ENCODE measurements around the gene SKIL.

Gene SKIL

DNA sequence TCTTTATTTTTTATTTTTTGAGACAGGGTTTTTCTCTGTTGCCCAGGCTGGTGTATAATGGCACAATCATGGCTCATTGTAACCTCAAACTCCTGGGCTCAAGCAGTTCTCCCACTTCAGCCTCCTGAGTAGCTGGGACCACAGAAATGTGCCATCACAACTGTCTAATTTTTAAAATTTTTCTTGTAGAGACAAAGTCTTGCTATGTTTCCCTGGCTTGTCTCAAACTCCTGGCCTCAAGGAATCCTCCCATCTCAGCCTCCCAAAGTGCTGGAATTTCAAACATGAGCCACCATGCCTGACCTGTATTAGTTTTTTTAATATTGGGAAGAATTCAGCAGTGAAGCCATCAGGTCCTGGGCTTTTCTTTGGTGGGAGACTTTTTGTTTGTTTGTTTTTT is 47.6 kb downstream of the SKIL start:
- DNase-seq (ENCODE audit: low read depth), result no peak

DNA sequence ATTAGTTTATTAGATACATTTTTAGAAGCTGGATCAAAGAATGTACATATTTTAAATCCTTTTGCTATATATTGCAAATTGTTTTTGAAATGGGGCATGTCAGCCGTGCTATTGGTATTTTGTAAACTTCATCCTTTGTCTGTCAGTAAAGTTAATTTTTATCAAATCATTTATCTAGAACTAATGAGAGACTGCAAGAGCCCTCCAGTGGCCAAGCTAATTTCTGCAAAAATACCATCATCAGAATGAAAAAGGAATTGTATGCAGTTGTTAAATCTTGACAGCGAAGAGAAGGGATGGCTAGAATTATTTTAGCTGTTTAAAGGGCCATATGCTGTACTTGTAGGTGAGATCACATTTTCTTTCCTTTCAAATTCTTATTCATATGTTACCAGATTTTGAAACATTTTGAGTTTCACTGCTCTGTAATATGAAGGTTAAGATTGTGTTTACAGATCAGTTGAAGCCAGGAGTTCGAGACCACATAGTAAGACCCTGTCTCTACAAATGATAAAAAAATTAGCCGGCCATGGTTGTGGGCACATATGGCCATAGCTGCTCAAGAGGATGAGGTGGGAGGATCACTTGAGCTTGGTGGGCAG is 53.0 kb downstream of the SKIL start:
- DNase-seq (ENCODE audit: low read depth), result no peak

DNA sequence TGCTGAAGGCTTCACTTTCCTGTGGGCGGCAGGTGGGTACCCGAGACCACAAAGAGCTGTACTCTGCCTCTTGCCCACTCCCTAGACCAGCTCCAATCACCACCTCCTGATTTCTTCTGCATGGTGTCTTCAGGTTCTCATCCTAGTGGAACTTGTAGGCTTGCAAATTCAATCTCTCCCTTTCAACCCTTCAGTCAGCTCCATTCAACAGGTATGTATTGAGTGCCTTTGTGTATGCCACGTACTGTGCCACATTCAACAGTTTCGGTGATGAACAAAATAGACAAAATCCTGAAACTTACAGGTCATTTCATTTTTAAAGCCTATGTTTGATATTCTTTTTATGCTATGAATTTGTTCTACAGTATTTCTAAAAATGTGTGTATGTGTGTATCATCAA is 55.8 kb downstream of the SKIL start:
- DNase-seq (ENCODE audit: low read depth), result no peak

DNA sequence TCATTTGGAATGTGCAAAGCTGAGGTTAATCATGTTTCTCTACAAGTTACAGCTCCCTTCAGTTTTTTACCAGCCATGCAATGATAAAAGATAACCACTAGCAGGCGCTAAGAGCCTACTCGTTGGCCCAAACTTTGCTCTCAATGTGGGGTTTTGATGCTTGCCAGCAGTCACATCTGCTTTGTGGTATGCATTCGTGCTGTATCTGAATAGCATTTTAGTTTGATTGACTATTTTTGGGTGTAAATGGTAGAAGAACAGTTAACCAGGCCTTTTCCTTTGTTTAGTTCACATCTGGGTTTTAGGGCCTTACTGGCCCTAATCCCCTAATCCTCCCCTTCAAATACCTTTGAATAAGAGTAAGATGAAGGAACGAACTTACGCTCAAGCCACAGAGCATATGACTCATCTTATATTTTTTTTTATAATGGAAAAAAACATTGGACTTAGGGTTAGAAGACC is 56.7 kb downstream of the SKIL start:
- DNase-seq (ENCODE audit: low read depth), result peak; percentile 19

DNA sequence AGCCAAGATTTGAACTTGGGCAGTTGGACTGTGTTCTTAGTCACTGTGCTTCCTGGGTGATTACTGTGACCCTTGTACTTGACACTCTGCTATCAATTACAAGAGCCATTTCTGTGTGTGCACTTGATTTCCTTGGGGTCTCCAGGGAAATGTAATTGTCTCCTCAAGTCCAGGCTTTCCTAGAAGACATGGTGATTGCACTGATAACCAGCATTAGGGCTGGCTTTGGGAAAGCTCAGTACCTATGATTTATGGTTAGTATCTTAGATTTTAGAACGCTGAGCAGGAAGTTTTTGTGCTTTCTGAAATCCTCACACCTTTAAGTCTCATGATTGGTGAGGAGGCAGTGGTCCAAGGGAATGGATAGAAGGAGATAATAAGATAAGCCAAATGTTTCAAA is 59.6 kb downstream of the SKIL start:
- no peak for DNase-seq (ENCODE audit: low read depth)

DNA sequence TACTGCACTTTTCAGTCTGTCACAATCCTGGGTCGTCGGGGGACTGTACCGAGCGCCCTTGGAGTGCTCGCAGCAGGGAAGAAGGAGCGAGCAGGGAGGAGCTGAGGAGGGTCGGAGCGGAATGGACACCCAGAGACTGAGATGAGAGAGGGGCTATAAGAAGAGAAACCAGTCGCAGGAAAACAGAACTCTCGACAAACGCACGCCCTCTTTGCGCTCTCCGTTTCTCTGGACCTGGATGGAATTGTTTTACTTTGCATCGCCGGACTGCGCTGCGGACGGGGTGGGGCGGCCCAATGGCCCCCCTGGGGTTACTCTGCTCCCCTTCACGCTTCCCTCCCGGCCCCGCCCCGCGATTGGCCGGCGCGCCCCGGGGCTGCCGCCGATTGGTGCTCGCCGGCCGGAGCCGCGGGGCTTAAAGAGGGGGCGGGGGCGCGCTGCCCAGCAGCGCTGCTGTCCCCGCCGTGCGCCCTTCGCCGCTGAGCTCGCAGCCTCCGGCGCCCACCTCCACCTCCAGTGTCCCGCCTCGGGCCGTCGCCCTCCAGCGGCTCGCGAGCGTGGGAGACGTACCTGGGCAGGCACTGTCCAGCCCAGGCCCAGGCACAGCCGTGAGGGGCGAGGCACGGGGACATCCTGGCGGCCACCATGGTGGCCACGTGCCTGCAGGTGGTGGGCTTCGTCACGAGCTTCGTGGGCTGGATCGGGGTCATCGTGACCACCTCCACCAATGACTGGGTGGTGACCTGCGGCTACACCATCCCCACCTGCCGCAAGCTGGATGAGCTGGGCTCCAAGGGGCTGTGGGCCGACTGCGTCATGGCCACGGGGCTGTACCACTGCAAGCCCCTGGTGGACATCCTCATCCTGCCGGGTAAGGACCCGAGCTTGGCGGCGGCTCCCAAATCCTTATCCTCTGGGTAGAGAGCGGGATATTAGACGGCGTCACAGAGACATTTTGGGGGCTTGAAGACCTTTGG is 61.2 kb downstream of the SKIL start, which contains the start of gene CLDN11:
Gene CLDN11 (plus strand): TSS at position 447 of the 977 bp plus-strand sequence. CDS start 199 bp downstream, at position 646.
- DNase-seq (ENCODE audit: low read depth), result no peak

DNA sequence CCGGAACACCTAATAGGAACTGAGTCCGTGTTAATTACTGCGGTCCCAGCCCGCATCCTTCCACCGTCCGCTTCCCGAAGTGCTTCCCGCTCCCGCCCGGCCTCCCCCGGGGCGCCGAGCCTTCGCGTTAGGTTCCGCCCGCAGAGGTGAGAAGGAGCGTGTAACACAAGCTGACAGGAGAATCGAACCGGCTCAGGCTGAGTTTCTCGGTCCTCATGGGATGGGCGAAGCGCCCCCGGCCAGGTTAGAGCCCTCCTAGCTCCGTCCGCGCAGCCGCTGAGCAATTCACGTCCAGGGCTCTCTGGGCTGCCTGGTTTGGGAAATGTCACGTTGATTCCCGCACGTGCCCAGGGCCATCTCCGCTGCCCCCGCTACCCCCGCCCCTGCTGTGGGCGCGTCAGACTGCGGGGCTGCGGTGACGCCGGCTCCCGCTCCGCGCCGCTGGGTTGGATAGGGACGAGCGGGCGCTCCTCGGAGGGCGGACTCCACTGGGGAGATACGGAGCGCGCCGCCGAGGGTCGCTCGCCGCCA is 62.1 kb downstream of the SKIL start:
- DNase-seq (ENCODE audit: low read depth), result no peak

DNA sequence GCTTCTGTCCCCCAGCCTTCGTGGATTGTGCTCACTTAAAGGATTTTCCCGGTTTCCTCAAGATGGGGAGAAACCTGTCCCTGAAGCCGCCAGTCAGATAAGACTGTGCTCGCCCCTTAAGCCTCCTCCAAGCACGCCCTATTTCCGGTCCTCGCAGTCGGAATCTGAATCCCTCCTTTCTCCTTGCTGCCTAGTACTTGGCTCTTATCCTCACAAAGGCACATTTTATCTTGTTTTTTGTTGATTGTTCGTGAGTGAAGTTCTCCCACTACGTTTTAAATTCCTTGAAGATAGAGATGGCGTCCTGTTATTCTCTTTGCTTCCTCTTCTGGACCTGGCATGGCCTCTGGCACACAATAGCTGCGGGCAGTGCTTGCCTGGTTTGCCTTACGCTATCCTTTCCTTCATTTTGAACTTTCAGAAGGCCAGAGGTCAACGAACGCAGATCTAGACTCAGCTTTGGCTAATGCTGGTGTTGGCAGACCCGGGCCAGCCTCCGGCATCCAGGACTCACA is 62.8 kb downstream of the SKIL start:
- DNase-seq (ENCODE audit: low read depth), result no peak

DNA sequence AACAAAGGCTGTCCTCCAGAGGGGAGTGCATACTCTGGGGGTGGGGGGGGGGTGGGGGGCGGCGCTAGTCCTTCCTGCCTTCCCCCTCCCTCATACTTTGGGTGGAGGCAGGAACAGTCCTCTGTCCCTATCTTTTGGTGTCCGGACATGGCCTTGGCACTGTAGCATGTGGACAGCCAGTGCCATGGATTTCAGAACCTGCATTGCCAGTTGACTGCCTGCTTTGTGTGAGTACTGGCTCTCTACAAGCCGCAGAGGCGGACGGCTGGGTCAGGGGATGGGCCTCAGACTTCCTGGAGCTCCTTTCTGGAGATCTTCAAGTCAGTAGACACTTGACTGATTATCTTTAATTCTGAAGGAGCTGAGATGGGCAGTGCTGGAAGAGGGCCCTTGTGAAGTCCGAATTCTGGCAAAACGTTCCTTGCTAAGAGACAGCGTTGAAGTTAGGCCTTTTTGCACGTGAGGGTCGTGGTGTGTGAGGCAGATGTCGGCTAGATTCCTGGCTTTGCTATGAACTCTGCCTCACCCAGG is 63.7 kb downstream of the SKIL start:
- DNase-seq (ENCODE audit: low read depth), result no peak

DNA sequence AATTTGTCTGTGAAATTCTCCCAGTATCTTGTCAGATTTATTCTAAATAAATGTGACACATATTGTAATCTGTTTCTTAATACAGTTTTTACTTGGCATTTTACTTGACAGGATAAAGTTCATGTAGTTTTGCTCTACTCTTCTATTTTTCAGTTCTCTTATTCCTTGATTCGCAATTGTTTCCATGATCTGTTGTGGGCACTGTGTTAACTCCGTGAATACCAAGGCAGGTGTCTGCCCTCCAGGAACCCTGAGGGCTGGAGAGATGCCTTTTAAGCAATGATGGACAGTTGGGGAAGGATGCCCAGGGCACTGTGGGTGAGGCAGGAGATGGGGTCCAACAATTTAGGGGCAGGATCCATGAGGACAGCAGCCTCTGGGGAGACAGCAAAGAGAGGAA is 64.2 kb downstream of the SKIL start:
- no peak for DNase-seq (ENCODE audit: low read depth)

DNA sequence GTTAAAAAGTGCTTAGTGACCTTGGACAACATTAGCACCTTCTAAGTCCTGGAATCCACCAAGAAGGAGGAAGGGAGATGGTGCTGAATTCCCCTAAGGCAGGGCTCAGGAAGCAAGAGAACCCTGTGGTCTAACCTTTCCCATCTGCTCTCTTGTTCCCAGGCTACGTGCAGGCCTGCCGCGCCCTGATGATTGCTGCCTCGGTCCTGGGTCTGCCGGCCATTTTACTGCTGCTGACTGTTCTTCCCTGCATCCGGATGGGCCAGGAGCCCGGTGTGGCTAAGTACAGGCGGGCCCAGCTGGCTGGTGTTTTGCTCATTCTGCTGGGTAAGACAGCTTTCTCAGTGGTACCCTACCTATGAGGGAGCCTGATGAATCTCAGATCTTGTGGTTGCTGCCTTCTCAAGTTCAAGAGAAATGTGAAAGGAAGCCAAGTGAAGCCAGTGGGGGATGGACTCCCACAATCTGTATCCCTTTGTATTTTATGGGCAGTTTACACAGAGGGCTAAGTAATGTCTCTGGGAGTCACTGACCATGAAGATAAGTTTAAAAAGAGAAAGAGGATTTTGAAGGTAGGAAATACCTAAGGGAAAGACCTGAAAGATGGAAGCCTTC is 65.6 kb downstream of the SKIL start:
- no peak for DNase-seq (ENCODE audit: low read depth)

DNA sequence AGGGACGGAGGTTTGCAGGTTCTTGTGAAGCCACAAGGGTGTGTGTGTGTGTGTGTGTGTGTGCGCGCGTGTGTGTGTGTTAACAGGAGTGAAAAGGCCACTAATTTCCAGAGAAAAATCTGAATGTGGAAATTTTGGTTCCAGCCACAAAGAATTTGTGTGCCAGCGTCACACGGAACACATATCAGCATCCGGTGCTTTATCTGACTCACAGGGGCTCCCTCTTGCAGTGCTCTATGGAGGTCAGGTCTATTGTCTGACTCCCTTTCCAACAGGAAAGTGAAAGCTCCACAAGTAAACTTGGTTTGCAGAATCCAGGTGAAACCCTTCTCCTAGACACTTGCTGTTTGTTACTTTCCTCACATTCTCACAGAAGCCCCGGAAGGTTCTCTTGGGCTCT is 67.4 kb downstream of the SKIL start:
- DNase-seq (ENCODE audit: low read depth), result no peak

DNA sequence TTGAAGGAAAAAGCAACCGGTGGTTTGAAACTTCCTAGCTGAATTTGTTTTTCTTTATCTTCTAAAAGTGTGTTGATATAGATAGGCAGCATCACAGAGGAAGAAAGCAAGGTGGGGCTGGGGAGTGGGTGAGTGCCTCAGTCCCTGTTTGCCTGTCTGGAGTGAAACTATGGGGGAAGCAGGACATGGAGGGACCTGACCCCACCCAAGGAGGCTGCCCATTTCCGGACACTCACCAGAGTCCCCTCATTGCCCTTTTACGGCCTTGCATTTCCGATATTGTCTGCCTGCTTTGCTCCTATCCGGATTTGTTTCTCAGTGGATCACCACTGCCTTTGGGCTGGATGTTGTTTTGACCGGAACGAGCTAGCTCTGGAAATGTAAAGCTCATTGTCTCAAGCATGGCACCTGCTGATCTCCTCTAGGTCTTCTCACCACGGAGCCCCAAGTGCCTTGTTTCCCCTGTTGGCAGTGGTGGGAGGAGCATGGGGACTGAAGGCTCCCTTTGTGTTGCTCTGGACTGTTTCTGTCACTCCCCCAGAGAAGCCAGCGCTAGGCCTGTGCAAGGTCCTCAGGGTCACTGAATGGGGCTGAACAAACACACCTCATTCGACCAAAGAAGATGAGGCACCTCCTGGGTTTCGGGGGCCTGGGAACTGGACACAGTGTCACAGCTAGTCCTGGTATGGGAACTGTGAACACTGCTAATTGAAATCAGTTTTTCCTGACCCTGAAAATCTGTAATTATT is 68.2 kb downstream of the SKIL start:
- DNase-seq (ENCODE audit: low read depth), result no peak

DNA sequence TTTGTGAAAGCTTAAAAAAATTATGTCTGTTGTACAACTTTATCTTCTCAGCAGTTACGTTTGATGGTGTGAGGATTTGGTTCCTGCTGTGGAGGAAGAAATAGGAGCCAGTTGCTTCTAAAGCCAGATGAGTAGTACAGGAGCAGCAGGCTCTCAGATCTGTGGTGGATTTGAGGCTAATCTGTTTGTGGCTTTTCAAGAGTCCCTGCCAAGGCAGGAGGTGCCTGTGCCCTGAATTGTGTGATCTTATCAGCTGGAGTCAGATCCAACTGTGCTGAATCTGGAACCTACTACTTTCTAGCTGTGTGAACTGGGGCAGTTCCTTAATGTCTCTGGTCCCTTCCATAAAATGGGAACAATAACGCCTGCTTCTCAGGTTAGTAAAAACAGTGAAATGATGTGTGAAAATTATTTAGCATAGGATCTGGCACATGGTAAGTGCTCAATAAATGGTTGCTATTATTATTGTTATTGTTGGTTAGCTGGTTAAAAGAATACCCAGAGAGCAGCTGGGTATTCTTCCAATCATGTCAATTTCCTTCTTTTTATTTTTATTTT is 68.8 kb downstream of the SKIL start:
- no peak for DNase-seq (ENCODE audit: low read depth)

DNA sequence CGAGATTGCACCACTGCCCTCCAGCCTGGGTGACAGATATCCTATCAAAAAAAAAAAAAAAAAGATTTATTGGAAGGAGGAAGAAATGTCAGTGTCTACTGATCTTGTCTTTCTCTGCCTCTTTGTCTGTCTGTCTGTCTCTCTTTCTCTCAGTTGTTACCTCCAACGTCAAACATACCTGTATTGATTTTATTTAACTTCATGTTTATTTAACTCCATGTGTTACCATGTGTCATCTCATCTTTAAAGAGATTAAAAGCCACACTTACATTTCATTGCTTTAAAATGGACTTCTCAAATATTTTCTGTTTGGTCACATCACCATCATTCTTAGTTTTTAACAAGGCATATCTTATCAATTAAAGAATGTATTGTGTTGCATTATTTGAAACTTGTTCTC is 70.6 kb downstream of the SKIL start:
- no peak for DNase-seq (ENCODE audit: low read depth)

DNA sequence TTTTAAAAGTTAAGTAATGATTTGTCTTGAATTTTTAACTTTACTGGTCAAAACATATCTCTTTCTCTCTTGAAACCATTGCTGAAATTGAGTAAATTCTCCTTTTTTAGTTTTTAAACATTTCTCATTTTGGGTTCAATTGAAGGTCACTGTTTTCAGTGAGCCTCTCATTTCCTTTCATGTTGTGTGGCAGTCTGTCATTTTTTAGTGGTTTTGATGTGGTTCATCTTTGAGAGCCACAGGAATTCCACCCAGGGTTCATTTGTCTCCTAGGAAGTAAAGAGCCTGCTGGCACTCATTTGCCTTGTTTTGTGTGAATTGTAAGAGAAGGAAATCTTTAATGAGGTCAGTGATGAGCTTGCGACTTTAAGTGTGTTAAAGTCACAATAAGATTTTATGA is 71.5 kb downstream of the SKIL start:
- no peak for DNase-seq (ENCODE audit: low read depth)

DNA sequence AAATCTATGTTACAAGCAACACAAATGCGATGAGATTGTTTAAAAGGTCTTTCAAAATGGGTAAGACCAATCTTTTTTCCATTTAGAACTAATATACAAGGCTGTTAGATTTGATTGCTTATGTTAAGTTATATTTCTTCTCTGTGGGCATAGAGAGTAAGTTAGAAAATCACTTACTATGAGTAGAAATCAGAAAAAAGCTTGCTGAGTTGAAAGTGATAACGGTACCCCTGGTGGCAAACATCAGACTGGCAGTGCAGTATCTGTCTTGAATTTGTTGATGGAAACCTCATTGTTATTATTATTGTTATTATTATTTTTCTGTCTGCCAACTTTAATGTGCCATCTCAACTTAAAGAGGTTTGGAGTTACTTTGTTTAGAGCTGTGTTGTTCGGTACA is 73.5 kb downstream of the SKIL start:
- DNase-seq (ENCODE audit: low read depth), result no peak

DNA sequence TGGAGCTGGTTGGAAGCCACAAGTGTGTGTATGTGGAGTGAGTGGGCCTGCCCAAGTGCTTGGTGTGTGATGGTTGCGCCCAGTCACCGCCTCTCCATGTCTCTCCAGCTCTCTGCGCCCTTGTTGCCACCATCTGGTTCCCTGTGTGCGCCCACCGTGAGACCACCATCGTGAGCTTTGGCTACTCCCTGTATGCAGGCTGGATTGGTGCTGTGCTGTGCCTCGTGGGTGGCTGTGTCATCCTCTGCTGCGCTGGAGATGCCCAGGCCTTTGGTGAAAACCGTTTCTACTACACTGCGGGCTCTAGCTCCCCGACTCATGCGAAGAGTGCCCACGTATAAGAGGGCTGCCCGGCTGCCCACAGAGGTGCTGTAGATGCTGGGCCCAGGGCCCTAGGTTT is 74.9 kb downstream of the SKIL start:
- DNase-seq (ENCODE audit: low read depth), result no peak

DNA sequence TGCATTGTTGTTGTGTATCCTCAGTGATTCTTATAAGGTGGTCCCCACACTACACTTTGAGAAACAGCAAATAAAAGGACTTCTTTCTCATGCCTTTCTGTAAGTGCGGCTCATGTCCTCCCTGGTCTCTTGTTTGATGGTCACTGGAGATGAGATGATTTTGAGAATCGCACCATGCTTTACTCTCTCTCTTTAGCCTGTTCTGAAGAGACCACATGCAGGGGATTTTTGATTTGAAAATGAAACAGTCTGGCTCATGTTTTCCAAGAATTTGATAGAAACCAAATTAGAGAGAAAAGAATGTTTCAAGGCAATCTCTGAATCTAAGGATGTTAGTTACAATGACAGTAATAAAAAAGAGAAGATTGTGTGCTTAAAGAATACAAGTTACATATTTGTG is 79.2 kb downstream of the SKIL start:
- DNase-seq (ENCODE audit: low read depth), result no peak

DNA sequence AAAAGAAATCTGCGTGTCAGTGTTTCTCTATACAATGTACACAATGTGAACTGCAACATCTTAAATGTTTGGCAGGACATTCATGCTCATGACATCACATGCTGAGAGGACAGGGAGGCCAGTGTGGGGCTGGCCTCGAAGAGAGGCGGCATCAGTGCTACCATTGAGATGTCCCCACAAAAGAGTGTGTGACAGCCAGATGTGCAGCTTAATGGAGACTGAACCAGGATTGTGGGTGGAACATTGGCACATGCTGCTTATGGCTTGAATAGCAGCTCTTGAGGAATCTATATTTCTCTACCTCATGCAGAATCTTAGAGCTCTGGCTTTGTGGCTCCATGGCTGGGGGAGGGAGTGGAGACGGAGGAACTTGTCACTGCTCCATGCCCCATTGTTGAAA is 79.7 kb downstream of the SKIL start:
- DNase-seq (ENCODE audit: low read depth), result no peak
